ENCODE data around the gene TSG101.

Gene TSG101

DNA sequence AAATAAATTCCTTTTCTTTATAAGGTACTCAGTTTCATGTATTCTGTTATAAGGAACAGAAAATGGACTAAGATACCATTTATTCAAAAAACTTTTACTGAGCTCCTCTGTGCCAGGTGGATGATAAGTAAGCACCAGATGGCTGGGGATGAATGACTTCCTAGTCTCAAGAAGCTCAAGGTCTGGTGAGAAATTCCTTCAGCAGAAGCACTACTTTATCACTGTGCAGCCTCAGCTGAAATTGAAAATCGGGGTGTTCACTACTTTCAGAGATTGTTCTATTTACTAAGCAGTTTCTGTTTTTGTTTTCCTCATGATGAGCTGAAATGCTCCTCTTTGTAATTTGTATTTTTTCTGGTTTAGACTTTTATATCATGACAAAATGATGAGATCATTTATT lies 63.3 kb downstream of the TSG101 start:
- no peak for DNase-seq (ENCODE audit: extremely low read depth, low read depth)
- TF ChIP-seq, protein P1, sequence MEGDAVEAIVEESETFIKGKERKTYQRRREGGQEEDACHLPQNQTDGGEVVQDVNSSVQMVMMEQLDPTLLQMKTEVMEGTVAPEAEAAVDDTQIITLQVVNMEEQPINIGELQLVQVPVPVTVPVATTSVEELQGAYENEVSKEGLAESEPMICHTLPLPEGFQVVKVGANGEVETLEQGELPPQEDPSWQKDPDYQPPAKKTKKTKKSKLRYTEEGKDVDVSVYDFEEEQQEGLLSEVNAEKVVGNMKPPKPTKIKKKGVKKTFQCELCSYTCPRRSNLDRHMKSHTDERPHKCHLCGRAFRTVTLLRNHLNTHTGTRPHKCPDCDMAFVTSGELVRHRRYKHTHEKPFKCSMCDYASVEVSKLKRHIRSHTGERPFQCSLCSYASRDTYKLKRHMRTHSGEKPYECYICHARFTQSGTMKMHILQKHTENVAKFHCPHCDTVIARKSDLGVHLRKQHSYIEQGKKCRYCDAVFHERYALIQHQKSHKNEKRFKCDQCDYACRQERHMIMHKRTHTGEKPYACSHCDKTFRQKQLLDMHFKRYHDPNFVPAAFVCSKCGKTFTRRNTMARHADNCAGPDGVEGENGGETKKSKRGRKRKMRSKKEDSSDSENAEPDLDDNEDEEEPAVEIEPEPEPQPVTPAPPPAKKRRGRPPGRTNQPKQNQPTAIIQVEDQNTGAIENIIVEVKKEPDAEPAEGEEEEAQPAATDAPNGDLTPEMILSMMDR (IDR thresholded peaks at IDR 0.05; ENCODE audit: low read depth, low read length) = no peak

DNA sequence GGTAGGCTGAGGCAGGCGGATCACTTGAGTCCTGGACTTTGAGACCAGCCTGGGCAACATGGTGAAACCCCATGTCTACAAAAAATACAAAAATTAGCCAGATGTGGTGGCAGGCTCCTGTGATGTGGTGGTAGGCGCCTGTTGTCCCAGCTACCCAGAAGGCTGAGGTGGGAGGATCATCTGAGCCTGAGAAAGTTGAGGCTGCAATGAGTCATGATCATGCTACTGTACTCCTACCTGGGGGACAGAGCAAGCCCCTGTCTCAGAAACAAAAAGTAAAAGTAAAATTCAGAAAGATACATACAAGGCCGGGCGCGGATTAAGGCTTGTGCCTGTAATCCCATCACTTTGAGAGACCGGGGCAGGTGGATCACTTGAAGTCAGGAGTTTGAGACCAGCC lies 64.8 kb downstream of the TSG101 start:
- TF ChIP-seq, protein P1 (IDR thresholded peaks at IDR 0.05; ENCODE audit: low read depth, low read length) = no peak
- no peak for DNase-seq (ENCODE audit: extremely low read depth, low read depth)

GRCh38 chr11:18459634-18460033 lies 67.1 kb downstream of the TSG101 start:
- DNase-seq (ENCODE audit: extremely low read depth, low read depth) = no peak
- TF ChIP-seq, protein P1 (IDR thresholded peaks at IDR 0.05; ENCODE audit: low read depth, low read length) = no peak

DNA sequence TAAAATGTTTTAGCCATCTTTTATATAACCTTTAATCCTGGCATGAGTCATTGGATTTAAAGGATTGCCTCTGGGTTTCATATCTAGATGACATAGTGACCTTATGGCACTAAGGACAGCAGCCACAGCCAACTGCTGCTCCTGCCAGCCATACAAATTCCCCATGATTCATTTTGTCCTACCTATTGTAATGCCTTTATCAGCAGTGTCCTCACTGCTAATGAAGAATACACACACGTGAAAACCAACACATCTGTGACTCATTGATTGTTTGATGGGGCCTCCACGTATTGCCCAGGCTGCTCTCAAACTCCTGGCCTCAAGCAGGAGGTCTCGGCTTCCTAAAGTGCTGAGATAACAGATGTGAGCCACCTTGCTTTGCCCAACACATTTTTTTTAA lies 69.3 kb downstream of the TSG101 start:
- TF ChIP-seq, protein P1 (IDR thresholded peaks at IDR 0.05; ENCODE audit: low read depth, low read length) = no peak
- no peak for DNase-seq (ENCODE audit: extremely low read depth, low read depth)

DNA sequence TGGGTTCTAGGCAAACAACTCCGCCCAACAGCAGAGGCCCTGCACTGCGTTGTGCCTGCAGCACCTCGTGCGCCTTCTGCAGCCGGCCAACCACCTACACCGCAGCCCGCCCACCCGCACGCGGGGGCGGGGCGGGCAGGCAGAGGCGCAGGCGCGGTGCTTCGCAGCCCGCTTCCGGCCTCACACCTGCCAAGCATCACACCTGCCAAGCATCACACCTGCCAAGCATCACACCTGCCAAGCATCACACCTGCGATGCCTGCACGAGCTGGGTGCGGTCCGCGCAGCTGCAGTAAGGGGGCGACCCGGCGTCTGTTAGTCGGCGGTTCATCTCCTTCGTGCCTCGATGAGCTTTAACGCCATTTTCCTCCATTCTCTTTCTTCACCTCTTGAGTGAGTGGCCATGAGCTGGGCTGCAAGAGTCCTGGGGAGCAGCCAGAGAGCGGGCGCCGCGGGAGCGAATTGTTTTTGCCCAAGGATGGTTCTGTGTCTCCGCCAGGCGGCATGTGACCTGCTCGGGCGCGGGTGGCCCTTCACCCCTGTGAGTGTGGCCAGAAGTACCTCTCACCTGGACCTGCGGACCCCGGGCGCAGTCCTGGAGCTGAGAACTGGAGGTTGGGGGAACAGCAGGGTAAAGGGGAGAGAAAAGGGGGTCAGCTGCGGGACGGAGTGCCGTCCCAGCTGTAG lies 70.9 kb downstream of the TSG101 start, which contains the start of gene LDHAL6A:
Gene LDHAL6A, plus strand, starts transcription at position 171 of the 687 bp plus-strand sequence. CDS start 825 bp downstream, outside the sequence.
- no peak for DNase-seq (ENCODE audit: extremely low read depth, low read depth)
- TF ChIP-seq, protein P1 (IDR thresholded peaks at IDR 0.05; ENCODE audit: low read depth, low read length) = no peak

- TF ChIP-seq, protein P1 (IDR thresholded peaks at IDR 0.05; ENCODE audit: low read depth, low read length) = no peak
- DNase-seq (ENCODE audit: extremely low read depth, low read depth) = no peak
Observed at GRCh38 chr11:18452927-18453326, 73.8 kb downstream of the TSG101 start.

GRCh38 chr11:18449251-18449650 lies 77.5 kb downstream of the TSG101 start:
- DNase-seq (ENCODE audit: extremely low read depth, low read depth) = no peak
- TF ChIP-seq, protein P1 (IDR thresholded peaks at IDR 0.05; ENCODE audit: low read depth, low read length) = no peak

Measured in AG09319 (cell line).